Measurements from ENCODE around the gene DROSHA.
A peak's percentile ranks its signal among the peaks of the same experiment; 100 is the strongest.

The DROSHA gene

GRCh38 chr5:31496891-31497290, 35.0 kb downstream of the DROSHA start:
- H4K20me1 ChIP-seq (ENCODE audit: insufficient read depth, low read length) = no peaks in the 10 kb centered on the region
- H3K9me3 ChIP-seq (replicated peaks; ENCODE audit: insufficient read depth, low read length) = no peaks in the 10 kb centered on the region
- no peaks in the 10 kb centered on the region for H3K79me2 ChIP-seq (ENCODE audit: low read length)
- no peak for DNase-seq
- no peaks in the 10 kb centered on the region for H3K9me2 ChIP-seq (replicated peaks; ENCODE audit: insufficient read depth, low read length)
- H3K27me3 ChIP-seq (replicated peaks; ENCODE audit: insufficient read depth, low read length) = no peaks in the 10 kb centered on the region
- no peak for TF ChIP-seq EZH2phosphoT487 (IDR thresholded peaks at IDR 0.05; ENCODE audit: low read length)
- TF ChIP-seq CTCF (IDR thresholded peaks at IDR 0.05; ENCODE audit: low read length) = no peak
- TF ChIP-seq EZH2 (optimal IDR thresholded peaks at IDR 0.05; ENCODE audit: low read depth, low read length) = no peak
- H3K4me1 ChIP-seq (ENCODE audit: low read length) = no peaks in the 10 kb centered on the region
- H2AFZ ChIP-seq (ENCODE audit: low read length) = no peak overlapping the region
- H3K36me3 ChIP-seq (replicated peaks; ENCODE audit: insufficient read depth, low read length) = no peaks in the 10 kb centered on the region
- no peak overlapping the region for H3K9ac ChIP-seq (ENCODE audit: low read length)
- H3F3A ChIP-seq (ENCODE audit: insufficient read depth, low read length) = no peaks in the 10 kb centered on the region
- 0 out of 2 replicates have a peak overlapping the region, but pooled peaks have one; percentile 22 for H3K27ac ChIP-seq (ENCODE audit: low read length)
- no peak overlapping the region for H3K4me2 ChIP-seq (ENCODE audit: low read depth, low read length)
- H3K4me3 ChIP-seq (ENCODE audit: low read length) = no peak overlapping the region

GRCh38 chr5:31496301-31496700, 35.6 kb downstream of the DROSHA start:
- Histone ChIP-seq H2AFZ (ENCODE audit: low read length) (no peak overlapping the region), H3K27me3 (replicated peaks; ENCODE audit: insufficient read depth, low read length) (no peaks in the 10 kb centered on the region), H3K9me2 (replicated peaks; ENCODE audit: insufficient read depth, low read length) (no peaks in the 10 kb centered on the region), H3K4me3 (ENCODE audit: low read length) (no peak overlapping the region), H4K20me1 (ENCODE audit: insufficient read depth, low read length) (no peaks in the 10 kb centered on the region), H3K36me3 (replicated peaks; ENCODE audit: insufficient read depth, low read length) (no peaks in the 10 kb centered on the region), H3K27ac (ENCODE audit: low read length) (0 out of 2 replicates have a peak overlapping the region, but pooled peaks have one; percentile 22), H3K9me3 (replicated peaks; ENCODE audit: insufficient read depth, low read length) (no peaks in the 10 kb centered on the region), H3K9ac (ENCODE audit: low read length) (no peak overlapping the region), H3K4me2 (ENCODE audit: low read depth, low read length) (no peak overlapping the region), H3F3A (ENCODE audit: insufficient read depth, low read length) (no peaks in the 10 kb centered on the region), H3K4me1 (ENCODE audit: low read length) (no peaks in the 10 kb centered on the region), H3K79me2 (ENCODE audit: low read length) (no peaks in the 10 kb centered on the region)
- TF ChIP-seq CTCF (IDR thresholded peaks at IDR 0.05; ENCODE audit: low read length) (no peak), EZH2 (optimal IDR thresholded peaks at IDR 0.05; ENCODE audit: low read depth, low read length) (no peak), EZH2phosphoT487 (IDR thresholded peaks at IDR 0.05; ENCODE audit: low read length) (no peak)
- no peak for DNase-seq

- H3K9me3 ChIP-seq (replicated peaks; ENCODE audit: insufficient read depth, low read length) = no peaks in the 10 kb centered on the region
- H3K9ac ChIP-seq (ENCODE audit: low read length) = no peak overlapping the region
- no peak overlapping the region for H2AFZ ChIP-seq (ENCODE audit: low read length)
- H3K27ac ChIP-seq (ENCODE audit: low read length) = no peak overlapping the region
- H3F3A ChIP-seq (ENCODE audit: insufficient read depth, low read length) = no peaks in the 10 kb centered on the region
- H4K20me1 ChIP-seq (ENCODE audit: insufficient read depth, low read length) = no peaks in the 10 kb centered on the region
- no peaks in the 10 kb centered on the region for H3K79me2 ChIP-seq (ENCODE audit: low read length)
- no peak overlapping the region for H3K4me3 ChIP-seq (ENCODE audit: low read length)
- H3K27me3 ChIP-seq (replicated peaks; ENCODE audit: insufficient read depth, low read length) = no peaks in the 10 kb centered on the region
- DNase-seq = no peak
- no peak overlapping the region for H3K4me2 ChIP-seq (ENCODE audit: low read depth, low read length)
- H3K9me2 ChIP-seq (replicated peaks; ENCODE audit: insufficient read depth, low read length) = no peaks in the 10 kb centered on the region
- H3K36me3 ChIP-seq (replicated peaks; ENCODE audit: insufficient read depth, low read length) = no peaks in the 10 kb centered on the region
- TF ChIP-seq EZH2 (optimal IDR thresholded peaks at IDR 0.05; ENCODE audit: low read depth, low read length) = no peak
- no peak for TF ChIP-seq CTCF (IDR thresholded peaks at IDR 0.05; ENCODE audit: low read length)
- TF ChIP-seq EZH2phosphoT487 (IDR thresholded peaks at IDR 0.05; ENCODE audit: low read length) = no peak
- no peaks in the 10 kb centered on the region for H3K4me1 ChIP-seq (ENCODE audit: low read length)
Observed at GRCh38 chr5:31495336-31495735, 36.6 kb downstream of the DROSHA start.

Measured in MM.1S (cell line).